ENCODE results near the gene AHRR. TPM values are rescaled to one million over a fixed set of nuclear protein-coding genes. Genes with fewer than 3 reads are reported as not detected.

Gene AHRR
- total and polyA plus RNA-seq, 3 donors from 2014 or later: 36.9 to 68.5 (median 43.4) TPM

GRCh38 chr5:402615-403359, 81.3 kb downstream of the AHRR start:
- intact Hi-C loops (cut with DNase I; ENCODE audit: low total_unique reads): no loop called here
- Histone ChIP-seq H3K4me1 (peaks cover 8% of the 10 kb centered on the region), H3K27me3 (no peaks in the 10 kb centered on the region), H3K4me3 (no peak overlapping the region), H3K9me3 (no peaks in the 10 kb centered on the region), H3K27ac (no peak overlapping the region), H3K36me3 (ENCODE audit: low read depth, missing control alignments) (no peaks in the 10 kb centered on the region)
- TF ChIP-seq POLR2A (IDR thresholded peaks at IDR 0.05): no peak
- TF ChIP-seq CTCF (IDR thresholded peaks at IDR 0.05): no peak
- 83 to 89% methylated on average over 20 of the region's 20 CpGs for WGBS, 2 donors
- DNase-seq: no peak

DNA sequence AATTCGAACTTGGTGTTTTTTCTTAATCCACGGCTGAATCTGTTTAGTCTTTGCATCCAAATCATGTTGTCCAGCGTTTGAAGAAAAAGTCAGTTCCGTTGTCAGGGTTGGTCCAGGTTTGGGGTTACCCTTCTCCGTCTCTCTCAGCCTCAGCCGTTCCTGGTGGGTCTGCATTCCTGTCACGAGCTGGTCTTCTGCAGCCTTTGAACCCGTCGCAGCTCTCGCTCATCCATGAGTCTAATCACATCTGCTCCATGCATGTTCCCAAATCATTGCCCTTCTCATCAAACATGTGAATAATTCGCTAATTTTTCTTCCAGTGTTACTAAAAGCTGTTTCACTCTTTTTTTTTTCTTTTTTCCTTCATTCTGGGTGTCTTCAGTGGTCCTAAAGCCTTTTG, 82.5 kb downstream of the AHRR start:
- H3K4me3 ChIP-seq: no peak overlapping the region
- peaks cover 8% of the 10 kb centered on the region for H3K4me1 ChIP-seq
- H3K27me3 ChIP-seq: no peaks in the 10 kb centered on the region
- WGBS, 2 donors: 94 to 95% methylated on average over 11 of the region's 11 CpGs
- TF ChIP-seq POLR2A (IDR thresholded peaks at IDR 0.05) (no peak), CTCF (IDR thresholded peaks at IDR 0.05) (no peak)
- no peak overlapping the region for H3K27ac ChIP-seq
- no peaks in the 10 kb centered on the region for H3K9me3 ChIP-seq
- intact Hi-C loops (cut with DNase I; ENCODE audit: low total_unique reads): no loop called here
- H3K36me3 ChIP-seq (ENCODE audit: low read depth, missing control alignments): no peaks in the 10 kb centered on the region
- DNase-seq: no peak

- no peaks in the 10 kb centered on the region for H3K27me3 ChIP-seq
- intact Hi-C loops (cut with DNase I; ENCODE audit: low total_unique reads): no loop called here
- H3K9me3 ChIP-seq: no peaks in the 10 kb centered on the region
- no peaks in the 10 kb centered on the region for H3K36me3 ChIP-seq (ENCODE audit: low read depth, missing control alignments)
- no peak overlapping the region for H3K4me3 ChIP-seq
- WGBS, 2 donors: 91 to 92% methylated on average over 8 to 12 of the region's 12 CpGs
- DNase-seq: no peak
- H3K4me1 ChIP-seq: peaks cover 3% of the 10 kb centered on the region
- H3K27ac ChIP-seq: no peak overlapping the region
- TF ChIP-seq POLR2A (IDR thresholded peaks at IDR 0.05) (no peak), CTCF (IDR thresholded peaks at IDR 0.05) (no peak)
Measured at GRCh38 chr5:404666-405241, 83.2 kb downstream of the AHRR start.

DNA sequence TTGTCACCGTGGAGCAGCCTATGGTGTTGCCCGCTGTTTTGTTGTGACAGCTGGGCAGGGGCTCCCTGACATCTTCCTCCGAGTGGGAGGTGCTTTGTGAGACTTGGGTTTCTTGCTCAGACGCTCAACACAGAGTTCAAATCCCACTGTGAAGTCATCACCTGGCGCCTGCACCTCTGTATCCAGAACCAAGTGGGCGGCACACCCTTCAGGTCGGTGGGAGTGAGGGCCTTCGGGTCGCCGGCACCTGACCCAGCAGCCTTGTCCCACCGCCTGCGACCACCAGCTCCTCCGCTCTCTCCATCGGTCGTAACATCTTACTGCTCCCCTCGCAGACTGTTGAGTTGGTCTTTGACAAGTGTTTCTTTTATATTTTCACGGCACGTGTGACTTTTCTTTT, 83.9 kb downstream of the AHRR start:
- no peak for DNase-seq
- TF ChIP-seq CTCF (IDR thresholded peaks at IDR 0.05) (no peak), POLR2A (IDR thresholded peaks at IDR 0.05) (no peak)
- Histone ChIP-seq H3K27me3 (no peaks in the 10 kb centered on the region), H3K4me1 (no peaks in the 10 kb centered on the region), H3K9me3 (no peaks in the 10 kb centered on the region), H3K27ac (no peak overlapping the region), H3K4me3 (no peak overlapping the region), H3K36me3 (ENCODE audit: low read depth, missing control alignments) (no peaks in the 10 kb centered on the region)
- WGBS, 2 donors: 89 to 90% methylated on average over 18 of the region's 18 CpGs
- intact Hi-C loops (cut with DNase I; ENCODE audit: low total_unique reads): no loop called here

DNA sequence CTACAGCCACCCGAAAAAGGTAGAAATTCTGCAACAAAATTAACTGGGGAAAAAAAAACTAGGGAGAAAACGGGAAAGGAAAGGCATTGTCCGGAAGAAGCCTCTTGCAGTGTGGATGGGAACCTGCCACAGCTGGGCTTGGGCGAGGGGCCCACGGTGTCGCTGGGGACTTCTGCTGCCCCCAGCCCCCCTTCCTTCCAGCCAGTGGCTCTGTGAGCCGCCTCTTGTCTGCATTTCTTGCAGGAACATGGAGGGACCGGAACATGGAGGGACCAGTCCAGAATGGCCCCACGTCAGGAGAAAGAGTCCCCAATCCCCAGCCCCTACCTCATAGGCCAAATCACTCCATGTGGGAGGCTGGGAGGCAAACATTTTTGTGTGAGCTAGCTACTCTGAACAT, 84.5 kb downstream of the AHRR start:
- no peaks in the 10 kb centered on the region for H3K4me1 ChIP-seq
- no peaks in the 10 kb centered on the region for H3K36me3 ChIP-seq (ENCODE audit: low read depth, missing control alignments)
- H3K27me3 ChIP-seq: no peaks in the 10 kb centered on the region
- TF ChIP-seq POLR2A (IDR thresholded peaks at IDR 0.05): no peak
- TF ChIP-seq CTCF (IDR thresholded peaks at IDR 0.05): no peak
- H3K9me3 ChIP-seq: no peaks in the 10 kb centered on the region
- H3K27ac ChIP-seq: no peak overlapping the region
- WGBS, 2 donors: 88 to 91% methylated on average over 9 of the region's 9 CpGs
- DNase-seq: no peak
- intact Hi-C loops (cut with DNase I; ENCODE audit: low total_unique reads): no loop called here
- no peak overlapping the region for H3K4me3 ChIP-seq
